ENCODE data around the gene ADAMTS2.

DNA sequence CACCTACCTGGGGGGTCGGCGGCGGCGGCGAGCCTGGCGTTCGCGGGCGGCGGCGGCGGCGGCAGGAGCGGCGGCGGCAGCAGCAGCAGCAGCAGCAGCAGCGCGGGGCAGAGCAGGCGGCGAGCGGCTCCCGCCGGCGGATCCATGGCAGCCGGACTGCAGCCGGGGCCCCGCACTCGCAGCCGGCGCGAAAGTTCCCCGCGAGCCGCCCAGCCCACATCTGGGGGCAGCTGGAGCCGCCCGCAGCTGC, 153 bp downstream of the ADAMTS2 start:
- TF ChIP-seq, protein P1, sequence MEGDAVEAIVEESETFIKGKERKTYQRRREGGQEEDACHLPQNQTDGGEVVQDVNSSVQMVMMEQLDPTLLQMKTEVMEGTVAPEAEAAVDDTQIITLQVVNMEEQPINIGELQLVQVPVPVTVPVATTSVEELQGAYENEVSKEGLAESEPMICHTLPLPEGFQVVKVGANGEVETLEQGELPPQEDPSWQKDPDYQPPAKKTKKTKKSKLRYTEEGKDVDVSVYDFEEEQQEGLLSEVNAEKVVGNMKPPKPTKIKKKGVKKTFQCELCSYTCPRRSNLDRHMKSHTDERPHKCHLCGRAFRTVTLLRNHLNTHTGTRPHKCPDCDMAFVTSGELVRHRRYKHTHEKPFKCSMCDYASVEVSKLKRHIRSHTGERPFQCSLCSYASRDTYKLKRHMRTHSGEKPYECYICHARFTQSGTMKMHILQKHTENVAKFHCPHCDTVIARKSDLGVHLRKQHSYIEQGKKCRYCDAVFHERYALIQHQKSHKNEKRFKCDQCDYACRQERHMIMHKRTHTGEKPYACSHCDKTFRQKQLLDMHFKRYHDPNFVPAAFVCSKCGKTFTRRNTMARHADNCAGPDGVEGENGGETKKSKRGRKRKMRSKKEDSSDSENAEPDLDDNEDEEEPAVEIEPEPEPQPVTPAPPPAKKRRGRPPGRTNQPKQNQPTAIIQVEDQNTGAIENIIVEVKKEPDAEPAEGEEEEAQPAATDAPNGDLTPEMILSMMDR (conservative IDR thresholded peaks at IDR 0.05), result no peak
- TF ChIP-seq ZFX (IDR thresholded peaks at IDR 0.05), result no peak
